ENCODE measurements around the gene SORT1. TPM values are rescaled to one million over a fixed set of nuclear protein-coding genes. Genes with fewer than 3 reads are reported as not detected.

The SORT1 gene
- total and polyA plus RNA-seq, 2 of the 8 experiments (the other 6 are each of a cell fraction or from before 2014, with no cell fraction given) = 18.7 to 69.6 TPM

GRCh38 chr1:109294481-109294880 lies 103.2 kb downstream of the SORT1 start:
- no peaks in the 10 kb centered on the region for H4K20me1 ChIP-seq (replicated peaks in 1 of 2; ENCODE audit: control insufficient read depth in 1 of 2, insufficient read depth in 2 of 2, low read length in 2 of 2)
- no peak overlapping the region for H3K56ac ChIP-seq (replicated peaks; ENCODE audit: insufficient read length, low read depth, low read length)
- no peak overlapping the region for H2BK20ac ChIP-seq (ENCODE audit: low read length)
- no peak overlapping the region for H2BK12ac ChIP-seq (ENCODE audit: low read depth, low read length)
- no peak overlapping the region for H2BK5ac ChIP-seq (ENCODE audit: low read depth, low read length)
- no peaks in the 10 kb centered on the region; a peak in 1 of 7 replicates for H3K27me3 ChIP-seq (replicated peaks in 1 of 4; ENCODE audit: control insufficient read depth in 3 of 4, extremely low read depth in 1 of 4, insufficient read depth in 3 of 4, low read length in 3 of 4)
- H3K36me3 ChIP-seq (ENCODE audit: control insufficient read depth in 2 of 4, insufficient read depth in 4 of 4, low read length in 3 of 4) = no peaks in the 10 kb centered on the region
- no peak overlapping the region for H2BK15ac ChIP-seq (ENCODE audit: low read length)
- H4K91ac ChIP-seq (replicated peaks; ENCODE audit: insufficient read length, low read length) = no peak overlapping the region
- no peak overlapping the region for H2AK5ac ChIP-seq (ENCODE audit: low read depth, low read length)
- ChIA-PET POLR2A (ENCODE audit: partially characterized antibody) (no interaction called here), CTCF (ENCODE audit: partially characterized antibody) (interaction anchor here (4.0 to 4.6 kb wide), 2 partner anchors 13 to 17 kb away, joined by 21 to 34 read pairs; partner anchors contain the start of gene MYBPHL)
- no peak overlapping the region for H3K4me3 ChIP-seq (ENCODE audit: extremely low read depth in 1 of 4, insufficient read depth in 2 of 4, low read depth in 3 of 4, low read length in 4 of 4)
- FAIRE-seq (no peak), DNase-seq (ENCODE audit: low read depth in 1 of 2, low spot score in 2 of 2) (no peak)
- WGBS, 2 experiments (ENCODE audit: extremely low coverage in 1 of 2, insufficient coverage in 1 of 2, insufficient read length in 1 of 2, insufficient replicate concordance in 2 of 2, low coverage in 1 of 2, low lambda C conversion rate in 2 of 2, missing lambda C conversion rate in 1 of 2) = 85% methylated on average over 4 of the region's 4 CpGs; no CpG with 5 or more reads in 1 of the 2 experiments
- H3K23ac ChIP-seq (ENCODE audit: insufficient read length) = no peak overlapping the region
- no peaks in the 10 kb centered on the region for H3K79me2 ChIP-seq (ENCODE audit: control insufficient read depth in 1 of 2, insufficient read depth in 2 of 2, low read length in 2 of 2)
- H4K5ac ChIP-seq (ENCODE audit: insufficient read length, low read depth, low read length) = no peak overlapping the region
- H3K79me1 ChIP-seq (ENCODE audit: low read depth, low read length) = no peaks in the 10 kb centered on the region
- no peaks in the 10 kb centered on the region for H3K23me2 ChIP-seq (ENCODE audit: low read depth, low read length)
- no peak overlapping the region for H3K14ac ChIP-seq (ENCODE audit: insufficient read length)
- H4K8ac ChIP-seq (ENCODE audit: extremely low read depth, insufficient read depth, low read length) = no peak overlapping the region
- no peak overlapping the region for H3K18ac ChIP-seq (ENCODE audit: extremely low read depth, low read length)
- H2BK120ac ChIP-seq (replicated peaks; ENCODE audit: low read depth, low read length) = no peak overlapping the region
- H2AFZ ChIP-seq (ENCODE audit: low read length) = no peak overlapping the region
- no peak overlapping the region for H3K4me2 ChIP-seq (ENCODE audit: insufficient read depth in 1 of 2, low read depth in 2 of 2, low read length in 2 of 2)
- H3K27ac ChIP-seq (ENCODE audit: low read depth, low read length) = no peak overlapping the region
- H3K9me3 ChIP-seq (ENCODE audit: insufficient read depth in 2 of 2, low read depth in 1 of 2, low read length in 1 of 2) = no peaks in the 10 kb centered on the region
- no peak overlapping the region for H3K9ac ChIP-seq (replicated peaks in 1 of 4; ENCODE audit: extremely low read depth in 1 of 4, low read depth in 3 of 4, low read length in 3 of 4)
- H3K4me1 ChIP-seq (replicated peaks in 1 of 4; ENCODE audit: control insufficient read depth in 3 of 4, insufficient read depth in 4 of 4, low read length in 3 of 4) = no peaks in the 10 kb centered on the region
- no peak overlapping the region for H3K4ac ChIP-seq (replicated peaks; ENCODE audit: insufficient read length, low read depth, low read length)
- TF ChIP-seq RBBP5 (IDR thresholded peaks at IDR 0.05; ENCODE audit: borderline replicate concordance, low read depth, low read length) = no peak
- TF ChIP-seq EZH2 (IDR thresholded peaks at IDR 0.05; ENCODE audit: low read depth, low read length, severe bottlenecking) = no peak
- no peak for TF ChIP-seq PHF8 (conservative IDR thresholded peaks at IDR 0.05; ENCODE audit: low read depth, low read length)
- no peak for TF ChIP-seq TBP (IDR thresholded peaks at IDR 0.05; ENCODE audit: low read depth, low read length)
- no peak for TF ChIP-seq SRF (IDR thresholded peaks at IDR 0.05; ENCODE audit: low read depth, low read length)
- no peak for TF ChIP-seq SP4 (IDR thresholded peaks at IDR 0.05; ENCODE audit: low read length)
- no peak for TF ChIP-seq RNF2 (IDR thresholded peaks at IDR 0.05; ENCODE audit: borderline replicate concordance, low read depth, low read length, missing control alignments, poor library complexity, severe bottlenecking)
- no peak for TF ChIP-seq SP1 (IDR thresholded peaks at IDR 0.05; ENCODE audit: low read depth, low read length)
- TF ChIP-seq CHD1 (IDR thresholded peaks at IDR 0.05; ENCODE audit: low read depth, low read length) = no peak
- TF ChIP-seq BCL11A (IDR thresholded peaks at IDR 0.05; ENCODE audit: low read depth in 2 of 2, low read length in 2 of 2) = no peak
- TF ChIP-seq SAP30 (IDR thresholded peaks at IDR 0.05; ENCODE audit: insufficient read depth, insufficient replicate concordance, low read length) = no peak
- TF ChIP-seq CBX5 (IDR thresholded peaks at IDR 0.05; ENCODE audit: low read depth, low read length) = no peak
- TF ChIP-seq NRF1 (IDR thresholded peaks at IDR 0.05; ENCODE audit: low read depth, low read length) = no peak
- no peak for TF ChIP-seq POU5F1 (IDR thresholded peaks at IDR 0.05; ENCODE audit: low read depth, low read length)
